Mucosa of rectum (tissue), 2 donors: Measurements from ENCODE around the gene TK2.
"Not testable (repeated sequence)": the region's sequence is repeated elsewhere in the genome, so short reads cannot be mapped to it uniquely, and the experiment has no call there.

Experiments used
- H3K27ac ChIP-seq, 2 donors: one replicate each; pipeline ENCODE4 v1.7.0; 2013; ENCODE audit warnings: inconsistent platforms in 2 of 2, low read depth in 2 of 2, low read length in 2 of 2
- H3K27me3 ChIP-seq, 2 donors: one replicate each; pipeline ENCODE4 v1.7.0; 2013; ENCODE audit warnings: low read length in 2 of 2; ENCODE audit not compliant: control insufficient read depth in 2 of 2, insufficient read depth in 2 of 2
- H3K36me3 ChIP-seq, 2 donors: one replicate each; pipeline ENCODE4 v1.7.0; 2013; ENCODE audit warnings: low read length in 2 of 2; ENCODE audit not compliant: control insufficient read depth in 2 of 2, insufficient read depth in 2 of 2
- H3K4me1 ChIP-seq, 2 donors: one replicate each; pipeline ENCODE4 v1.7.0; 2013; ENCODE audit warnings: low read length in 2 of 2, mild to moderate bottlenecking in 1 of 2; ENCODE audit not compliant: control insufficient read depth in 2 of 2, insufficient read depth in 2 of 2
- H3K4me3 ChIP-seq, 2 donors: one replicate each; pipeline ENCODE4 v1.7.0; 2013; ENCODE audit warnings: low read length in 2 of 2
- H3K9ac ChIP-seq, 2 donors: one replicate each; pipeline ENCODE4 v1.7.0; 2013; ENCODE audit warnings: low read length in 2 of 2, low read depth in 1 of 2, mild to moderate bottlenecking in 1 of 2
- H3K9me3 ChIP-seq, 2 donors: one replicate each; pipeline ENCODE4 v1.7.0; 2013; ENCODE audit warnings: low read length in 2 of 2; ENCODE audit not compliant: control insufficient read depth in 2 of 2
- donor health status: healthy.
- donor health status: Normal muscosa, but diverticular disease.

TK2 gene

GRCh38 chr16:66507731-66508239 is 42.1 kb downstream of the TK2 start:
- no peak overlapping the region for H3K4me3 ChIP-seq
- no peak overlapping the region for H3K27ac ChIP-seq
- H3K9me3 ChIP-seq: no peaks in the 10 kb centered on the region
- H3K36me3 ChIP-seq: peaks cover 2 to 3% of the 10 kb centered on the region in 2 donors
- peaks cover 0 to 10% of the 10 kb centered on the region in 2 donors for H3K4me1 ChIP-seq
- H3K27me3 ChIP-seq: no peaks in the 10 kb centered on the region
- no peak overlapping the region for H3K9ac ChIP-seq

- Histone ChIP-seq H3K36me3 (no peaks in the 10 kb centered on the region), H3K4me3 (no peak overlapping the region), H3K27ac (no peak overlapping the region), H3K4me1 (peaks cover 0 to 3% of the 10 kb centered on the region in 2 donors), H3K9me3 (no peaks in the 10 kb centered on the region), H3K27me3 (no peaks in the 10 kb centered on the region), H3K9ac (no peak overlapping the region)
These were observed 46.3 kb downstream of the TK2 start for GRCh38 chr16:66503612-66504011.

GRCh38 chr16:66503030-66503429 is 46.9 kb downstream of the TK2 start:
- H3K9ac ChIP-seq: no peak overlapping the region
- no peaks in the 10 kb centered on the region for H3K27me3 ChIP-seq
- no peak overlapping the region for H3K4me3 ChIP-seq
- H3K36me3 ChIP-seq: no peaks in the 10 kb centered on the region
- no peaks in the 10 kb centered on the region for H3K9me3 ChIP-seq
- H3K27ac ChIP-seq: no peak overlapping the region
- H3K4me1 ChIP-seq: no peaks in the 10 kb centered on the region

DNA sequence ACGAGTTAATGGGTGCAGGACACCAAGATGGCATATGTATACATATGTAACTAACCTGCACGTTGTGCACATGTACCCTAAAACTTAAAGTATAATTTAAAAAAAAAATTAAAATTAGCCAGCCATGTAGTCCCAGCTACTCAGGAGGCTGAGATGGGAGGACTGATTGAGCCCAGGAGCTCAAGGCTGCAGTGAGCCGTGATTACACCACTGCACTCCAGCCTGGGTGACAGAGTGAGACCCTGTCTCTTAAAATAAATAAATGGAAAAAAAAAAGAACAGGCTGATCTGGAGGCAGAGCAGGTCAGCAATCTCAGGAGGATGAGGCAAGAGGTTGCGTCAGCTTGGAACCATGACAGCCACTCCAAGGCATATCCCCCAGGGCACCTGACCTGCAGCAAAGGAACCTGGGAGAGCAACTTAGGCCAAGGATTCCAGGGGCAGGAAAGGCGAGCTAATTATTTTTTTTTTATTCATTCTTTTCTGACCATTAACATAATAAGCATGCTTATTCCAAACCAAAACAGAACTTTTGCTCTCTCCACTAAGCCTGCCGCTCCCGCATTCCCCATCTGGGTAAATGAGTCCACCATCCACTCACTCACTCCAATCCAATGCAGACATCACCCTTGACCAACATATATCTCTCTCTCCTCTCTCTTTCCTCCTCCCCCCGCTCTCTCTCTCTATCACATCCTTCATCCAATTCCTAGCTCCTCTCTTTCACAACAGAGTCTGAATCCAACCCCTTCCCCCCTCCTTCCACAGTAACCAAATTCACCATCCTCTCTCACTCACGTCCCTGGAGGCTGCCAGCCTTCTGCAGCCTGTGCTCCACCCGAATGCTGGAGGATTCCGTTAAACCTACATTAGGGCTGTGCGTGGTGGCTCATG is 47.7 kb downstream of the TK2 start:
- no peak overlapping the region for H3K27ac ChIP-seq
- H3K4me3 ChIP-seq: no peak overlapping the region
- no peaks in the 10 kb centered on the region for H3K4me1 ChIP-seq
- H3K9me3 ChIP-seq: no peaks in the 10 kb centered on the region
- H3K36me3 ChIP-seq: no peaks in the 10 kb centered on the region
- H3K9ac ChIP-seq: no peak overlapping the region
- H3K27me3 ChIP-seq: no peaks in the 10 kb centered on the region

DNA sequence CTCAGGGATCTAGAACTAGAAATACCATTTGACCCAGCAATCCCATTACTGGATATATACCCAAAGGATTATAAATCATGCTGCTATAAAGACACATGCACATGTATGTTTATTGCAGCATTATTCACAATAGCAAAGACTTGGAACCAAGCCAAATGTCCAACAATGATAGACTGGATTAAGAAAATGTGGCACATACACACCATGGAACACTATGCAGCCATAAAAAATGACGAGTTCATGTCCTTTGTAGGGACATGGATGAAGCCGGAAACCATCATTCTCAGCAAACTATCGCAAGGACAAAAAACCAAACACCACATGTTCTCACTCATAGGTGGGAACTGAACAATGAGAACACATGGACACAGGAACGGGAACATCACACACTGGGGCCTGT is 48.4 kb downstream of the TK2 start:
- not testable (repeated sequence) for H3K27me3 ChIP-seq, H3K27ac ChIP-seq, H3K9ac ChIP-seq, H3K4me1 ChIP-seq, H3K9me3 ChIP-seq, H3K36me3 ChIP-seq, H3K4me3 ChIP-seq

DNA sequence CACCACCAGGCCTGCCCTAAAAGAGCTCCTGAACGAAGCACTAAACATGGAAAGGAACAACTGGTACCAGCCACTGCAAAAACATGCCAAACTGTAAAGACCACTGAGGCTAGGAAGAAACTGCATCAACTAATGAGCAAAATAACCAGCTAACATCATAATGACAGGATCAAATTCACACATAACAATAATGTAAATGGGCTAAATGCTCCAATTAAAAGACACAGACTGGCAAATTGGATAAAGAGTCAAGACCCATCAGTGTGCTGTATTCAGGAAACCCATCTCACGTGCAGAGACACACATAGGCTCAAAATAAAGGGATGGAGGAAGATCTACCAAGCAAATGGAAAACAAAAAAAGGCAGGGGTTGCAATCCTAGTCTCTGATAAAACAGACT is 52.0 kb downstream of the TK2 start:
- H3K9ac ChIP-seq, H3K27me3 ChIP-seq, H3K4me1 ChIP-seq, H3K4me3 ChIP-seq, H3K27ac ChIP-seq, H3K36me3 ChIP-seq, H3K9me3 ChIP-seq: not testable (repeated sequence)

DNA sequence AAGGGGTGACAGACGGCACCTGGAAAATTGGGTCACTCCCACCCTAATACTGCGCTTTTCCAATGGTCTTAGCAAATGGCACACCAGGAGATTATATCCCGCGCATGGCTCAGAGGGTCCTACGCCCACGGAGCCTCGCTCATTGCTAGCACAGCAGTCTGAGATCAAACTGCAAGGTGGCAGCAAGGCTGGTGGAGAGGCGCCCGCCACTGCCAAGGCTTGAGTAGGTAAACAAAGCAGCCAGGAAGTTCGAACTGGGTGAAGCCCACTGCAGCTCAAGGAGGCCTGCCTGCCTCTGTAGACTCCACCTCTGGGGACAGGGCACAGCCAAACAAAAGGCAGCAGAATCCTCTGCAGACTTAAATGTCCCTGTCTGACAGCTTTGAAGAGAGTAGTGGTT is 53.7 kb downstream of the TK2 start:
- not testable (repeated sequence) for H3K4me3 ChIP-seq, H3K36me3 ChIP-seq

DNA sequence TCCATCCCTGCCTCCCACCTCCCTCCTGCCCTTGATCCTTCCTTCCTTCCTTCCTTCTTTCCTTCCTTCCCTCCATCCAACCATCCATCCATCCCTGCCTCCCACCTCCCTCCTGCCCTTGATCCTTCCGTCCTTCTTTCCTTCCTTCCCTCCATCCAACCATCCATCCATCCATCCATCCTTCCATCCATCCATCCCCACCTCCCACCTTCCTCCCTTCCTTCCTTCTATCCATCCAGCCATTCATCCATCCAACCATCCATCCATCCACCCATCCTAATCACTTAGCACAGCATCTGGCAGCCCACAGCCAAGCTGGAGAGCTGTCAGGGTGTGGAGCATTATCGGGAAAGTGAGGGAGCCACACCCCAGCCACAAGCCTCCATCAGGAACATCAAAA is 54.5 kb downstream of the TK2 start:
- Histone ChIP-seq H3K27ac (no peak overlapping the region), H3K27me3 (no peaks in the 10 kb centered on the region), H3K9ac (no peak overlapping the region), H3K4me3 (no peak overlapping the region), H3K36me3 (no peaks in the 10 kb centered on the region), H3K4me1 (no peaks in the 10 kb centered on the region), H3K9me3 (no peaks in the 10 kb centered on the region)

More for the DNA sequence above, 53.7 kb downstream of the TK2 start:
- not testable (repeated sequence) for H3K9me3 ChIP-seq, H3K27ac ChIP-seq, H3K4me1 ChIP-seq, H3K9ac ChIP-seq, H3K27me3 ChIP-seq

DNA sequence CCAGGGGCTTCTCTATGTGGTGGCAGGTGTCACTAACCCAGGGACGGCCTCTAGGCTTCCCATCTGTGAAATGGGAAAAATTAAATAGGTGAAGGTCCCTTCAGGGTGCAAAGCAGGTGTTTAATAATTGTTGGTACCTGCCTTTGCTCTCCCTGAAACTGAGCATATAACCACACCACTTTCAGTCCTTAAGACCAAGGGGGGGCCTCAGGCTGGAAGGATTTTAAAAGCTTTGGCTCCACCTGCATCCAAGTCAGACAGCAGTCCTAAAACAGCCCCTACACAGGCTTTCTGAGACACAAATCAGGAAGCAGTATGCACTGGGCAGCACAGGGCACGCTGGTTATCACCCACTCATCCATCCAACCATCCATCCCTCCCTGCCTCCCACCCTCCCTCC is 55.0 kb downstream of the TK2 start:
- Histone ChIP-seq H3K27ac (no peak overlapping the region), H3K4me3 (no peak overlapping the region), H3K9ac (no peak overlapping the region), H3K36me3 (no peaks in the 10 kb centered on the region), H3K4me1 (no peaks in the 10 kb centered on the region), H3K27me3 (no peaks in the 10 kb centered on the region), H3K9me3 (no peaks in the 10 kb centered on the region)

GRCh38 chr16:66493490-66494401 is 56.2 kb downstream of the TK2 start:
- Histone ChIP-seq H3K9ac (no peak overlapping the region), H3K4me3 (no peak overlapping the region), H3K36me3 (no peaks in the 10 kb centered on the region), H3K9me3 (no peaks in the 10 kb centered on the region), H3K4me1 (no peaks in the 10 kb centered on the region), H3K27ac (no peak overlapping the region), H3K27me3 (no peaks in the 10 kb centered on the region)
